Stomach (tissue), 4 donors: ENCODE results near the gene SPANXC.

ENCODE experiments used
- POLR2A ChIP-seq, 4 donors: fragments of 450-650 bp; IDR thresholded peaks; one replicate each; pipeline ENCODE4 v1.6.1; 2016; ENCODE audit warnings: antibody characterized with exemption in 4 of 4, control low read depth in 2 of 4, mild to moderate bottlenecking in 1 of 4, moderate library complexity in 1 of 4
- TF ChIP-seq, protein P1 (sequence below), 7 experiments: fragments of 450-650 bp in 4 of 7; fragments of 200-600 bp in 3 of 7; sonication (generic) in 3 of 7; IDR thresholded peaks; one replicate each; pipeline ENCODE4 v1.5.1; 2016 to 2019; ENCODE audit warnings: antibody characterized with exemption in 7 of 7, control low read depth in 2 of 7, mild to moderate bottlenecking in 1 of 7

DNA sequence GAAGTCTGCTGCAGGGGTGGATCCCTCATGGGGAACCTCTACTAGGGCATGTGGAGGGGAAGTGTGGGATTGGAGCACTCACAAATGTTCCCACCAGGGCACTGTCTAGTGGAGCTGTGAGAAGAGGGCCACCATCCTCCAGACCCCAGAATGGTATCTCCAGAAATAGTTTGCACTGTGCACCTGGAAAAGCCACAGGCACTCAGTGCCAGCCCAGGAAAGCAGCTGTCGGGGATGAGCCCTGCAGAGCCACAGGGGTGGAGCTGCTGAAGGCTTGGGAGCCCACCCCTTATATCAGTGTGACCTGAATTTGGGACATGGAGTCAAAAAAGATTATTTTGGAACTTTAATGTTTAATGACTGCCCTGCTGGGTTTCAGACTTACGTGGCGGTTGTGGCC is 40.4 kb downstream of the SPANXC start:
- TF ChIP-seq, protein P1, sequence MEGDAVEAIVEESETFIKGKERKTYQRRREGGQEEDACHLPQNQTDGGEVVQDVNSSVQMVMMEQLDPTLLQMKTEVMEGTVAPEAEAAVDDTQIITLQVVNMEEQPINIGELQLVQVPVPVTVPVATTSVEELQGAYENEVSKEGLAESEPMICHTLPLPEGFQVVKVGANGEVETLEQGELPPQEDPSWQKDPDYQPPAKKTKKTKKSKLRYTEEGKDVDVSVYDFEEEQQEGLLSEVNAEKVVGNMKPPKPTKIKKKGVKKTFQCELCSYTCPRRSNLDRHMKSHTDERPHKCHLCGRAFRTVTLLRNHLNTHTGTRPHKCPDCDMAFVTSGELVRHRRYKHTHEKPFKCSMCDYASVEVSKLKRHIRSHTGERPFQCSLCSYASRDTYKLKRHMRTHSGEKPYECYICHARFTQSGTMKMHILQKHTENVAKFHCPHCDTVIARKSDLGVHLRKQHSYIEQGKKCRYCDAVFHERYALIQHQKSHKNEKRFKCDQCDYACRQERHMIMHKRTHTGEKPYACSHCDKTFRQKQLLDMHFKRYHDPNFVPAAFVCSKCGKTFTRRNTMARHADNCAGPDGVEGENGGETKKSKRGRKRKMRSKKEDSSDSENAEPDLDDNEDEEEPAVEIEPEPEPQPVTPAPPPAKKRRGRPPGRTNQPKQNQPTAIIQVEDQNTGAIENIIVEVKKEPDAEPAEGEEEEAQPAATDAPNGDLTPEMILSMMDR (IDR thresholded peaks at IDR 0.05) = no peak
- no peak for TF ChIP-seq POLR2A (IDR thresholded peaks at IDR 0.05)
